Raji (cell line): ENCODE measurements around the gene ETDB.
"Not testable (repeated sequence)": the region's sequence is repeated elsewhere in the genome, so short reads cannot be mapped to it uniquely, and the experiment has no call there.

ENCODE experiments used
- POLR2A ChIP-seq: IDR thresholded peaks from 2 replicates; pipeline ENCODE4 v1.6.1; 2011; ENCODE audit warnings: low read depth, low read length, control low read depth; ENCODE audit not compliant: insufficient read depth

The ETDB gene

DNA sequence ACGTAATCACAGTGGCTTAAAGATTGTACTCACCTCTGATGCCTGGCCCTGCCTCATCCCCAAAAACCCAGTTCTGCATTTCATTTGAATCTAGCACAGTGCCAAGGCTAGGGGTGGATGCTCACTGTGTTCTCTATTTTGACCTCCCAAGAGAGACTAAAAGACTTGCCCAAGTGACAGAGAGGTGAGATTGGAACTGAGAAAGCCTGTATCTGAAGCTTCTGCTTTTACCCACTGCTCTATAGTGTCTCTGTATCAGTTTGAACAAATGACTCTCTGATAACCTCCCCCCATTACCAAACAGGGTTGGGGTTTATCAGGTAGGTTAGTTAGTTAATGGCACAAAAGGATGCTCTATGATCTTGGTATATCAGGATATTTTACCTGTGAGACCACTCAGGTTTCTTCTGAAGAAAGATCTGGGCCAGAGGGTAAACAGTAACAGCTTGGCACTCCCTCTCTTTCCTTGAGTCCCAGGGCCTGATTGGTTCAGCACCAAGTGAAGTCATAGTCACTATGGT lies at the start of gene ETDB:
Gene ETDB (minus strand): TSS at position 471 of the 521 bp plus-strand sequence. CDS start 1,265 bp downstream, outside the sequence.
- not testable (repeated sequence) for TF ChIP-seq POLR2A

GRCh38 chrX:135168486-135168885 lies 48.2 kb upstream of the ETDB start:
- TF ChIP-seq POLR2A: no peak

DNA sequence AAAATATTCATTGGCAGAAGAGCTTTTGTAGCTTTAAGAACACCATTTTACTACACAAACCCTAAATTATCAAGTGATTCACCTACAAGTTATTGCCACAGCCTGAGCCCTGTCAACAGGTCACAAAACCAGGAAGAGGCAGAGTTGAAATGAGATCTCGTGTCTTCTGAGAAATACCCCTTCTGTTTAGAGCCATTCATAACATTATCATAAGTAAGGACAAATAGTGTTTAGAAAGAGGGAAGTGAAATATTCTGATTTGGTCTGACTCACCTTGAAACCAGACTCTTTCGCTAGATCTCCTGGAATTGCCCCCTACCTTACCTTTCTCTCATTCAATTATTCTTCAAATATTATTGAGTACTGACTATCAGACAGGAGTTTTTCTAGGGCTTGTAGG lies 5.9 kb downstream of the ETDB start:
- no peak for TF ChIP-seq POLR2A

GRCh38 chrX:135112743-135113142 lies 7.6 kb downstream of the ETDB start:
- TF ChIP-seq POLR2A: no peak

DNA sequence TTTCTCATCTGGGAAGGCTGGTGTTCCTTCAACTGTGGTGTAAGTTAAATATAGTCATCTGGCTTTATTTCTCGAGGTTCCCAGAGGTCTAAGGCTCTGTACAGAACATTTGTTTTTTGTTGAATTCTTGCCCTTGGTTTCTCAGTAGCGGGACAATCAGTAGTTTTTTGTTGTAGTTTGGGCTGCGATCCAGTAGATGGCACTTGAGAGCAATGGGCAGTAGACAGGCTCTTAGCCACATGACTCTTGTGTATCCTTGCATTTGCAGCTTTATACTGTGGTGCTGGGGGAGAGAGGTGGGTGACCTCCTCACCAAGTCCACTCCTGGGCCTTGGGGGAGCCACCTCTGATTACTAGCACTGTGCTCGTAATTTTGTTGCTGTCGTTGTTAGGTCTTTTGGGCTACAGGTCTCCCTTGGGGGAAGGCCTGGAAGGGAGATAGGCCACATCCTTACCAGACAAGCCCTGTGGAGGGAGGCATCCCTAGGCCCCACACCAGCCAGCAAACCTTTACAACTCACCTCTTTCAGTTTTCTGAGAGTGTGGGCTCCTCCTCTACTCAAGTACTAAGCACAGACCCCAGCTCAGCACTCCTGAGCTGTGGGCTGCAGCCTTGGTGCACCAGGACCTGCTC lies 8.1 kb downstream of the ETDB start:
- TF ChIP-seq POLR2A: no peak

DNA sequence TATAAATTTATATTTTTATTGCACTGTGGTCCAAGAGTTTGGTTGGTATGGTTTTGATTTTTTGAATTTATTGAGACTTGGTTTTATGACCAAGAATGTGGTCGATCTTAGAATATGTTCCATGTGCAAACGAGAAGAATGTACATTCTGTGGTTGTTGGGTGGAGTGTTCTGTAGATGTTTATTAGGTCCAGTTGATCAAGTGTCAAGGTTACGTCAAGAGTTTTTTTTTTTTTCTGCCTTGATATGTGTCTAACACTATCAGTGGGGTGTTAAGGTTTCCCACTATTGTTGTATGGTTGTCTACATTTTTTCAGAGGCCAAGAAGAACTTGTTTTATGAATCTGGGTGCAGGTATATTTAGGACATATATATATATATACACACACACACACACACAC lies 10.8 kb downstream of the ETDB start:
- no peak for TF ChIP-seq POLR2A

DNA sequence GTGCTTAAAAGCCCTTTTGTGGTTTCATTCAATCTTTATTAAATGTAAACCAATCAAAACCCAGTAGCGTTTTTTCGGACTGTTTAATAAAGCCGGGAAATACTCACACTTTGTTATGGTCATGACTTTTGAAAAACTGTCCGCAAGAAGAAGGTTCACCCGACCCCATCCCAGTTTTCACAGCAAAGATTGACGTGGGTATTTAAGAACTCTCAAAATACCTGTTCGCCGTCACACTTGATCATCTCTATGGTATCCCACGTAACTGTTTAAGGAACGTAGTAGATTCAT lies 20.9 kb downstream of the ETDB start:
- no peak for TF ChIP-seq POLR2A

DNA sequence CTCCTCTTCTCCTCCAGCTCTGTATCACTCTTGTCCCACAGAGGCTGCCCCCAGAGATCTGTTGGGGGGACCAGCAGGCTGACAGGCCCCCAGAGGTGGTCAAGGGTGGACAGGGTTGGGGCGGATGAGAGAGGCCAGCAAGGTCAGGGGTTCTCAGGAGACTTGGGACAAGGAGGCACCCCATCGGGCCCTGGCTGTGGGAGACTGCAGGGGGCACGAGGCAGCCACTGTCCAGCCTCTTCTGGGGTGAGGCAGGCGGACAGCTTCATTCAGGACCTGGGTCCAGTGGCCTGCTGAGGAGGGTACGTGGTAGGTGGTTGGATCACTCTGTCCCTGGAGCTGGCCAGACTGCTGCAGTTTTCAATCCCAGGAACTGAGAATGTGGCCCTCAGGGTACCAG lies 24.6 kb downstream of the ETDB start:
- TF ChIP-seq POLR2A: no peak

GRCh38 chrX:135094726-135095125 lies 25.6 kb downstream of the ETDB start:
- TF ChIP-seq POLR2A: no peak

- no peak for TF ChIP-seq POLR2A
Measured at GRCh38 chrX:135089126-135089525, 31.2 kb downstream of the ETDB start.

- TF ChIP-seq POLR2A: no peak
Measured at GRCh38 chrX:135087867-135088266, 32.5 kb downstream of the ETDB start.

DNA sequence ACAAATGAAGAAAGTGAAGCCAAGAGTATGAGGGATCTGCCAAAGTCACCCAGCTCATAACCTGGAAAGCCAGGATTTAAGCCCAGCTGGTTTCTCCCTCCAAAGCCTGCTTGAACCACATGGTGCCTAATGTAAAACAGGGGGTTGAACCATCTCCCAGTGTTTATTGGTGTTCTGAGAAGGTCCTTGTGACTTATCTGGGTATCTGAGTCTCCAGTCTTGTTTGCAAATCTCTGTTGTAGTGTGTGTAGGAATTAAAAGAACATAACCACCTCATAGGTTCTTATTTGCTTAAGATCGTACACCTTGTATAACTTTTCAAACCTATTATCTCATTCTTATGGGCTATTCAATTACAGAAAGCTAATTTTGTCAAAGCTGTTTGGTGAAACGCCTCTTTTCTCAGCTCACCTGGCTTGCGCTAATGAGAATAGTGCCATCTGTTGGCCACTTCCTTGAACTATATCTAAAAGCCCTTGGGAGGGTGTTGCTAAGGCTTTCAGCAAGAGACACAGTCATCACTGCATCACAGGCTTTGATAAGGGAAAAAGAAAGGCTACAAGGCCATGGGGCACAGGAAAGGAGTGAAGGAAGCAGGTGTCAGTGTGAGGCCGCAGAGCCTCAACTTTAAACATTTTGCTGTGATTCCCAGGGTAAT lies 34.0 kb downstream of the ETDB start:
- TF ChIP-seq POLR2A: no peak

DNA sequence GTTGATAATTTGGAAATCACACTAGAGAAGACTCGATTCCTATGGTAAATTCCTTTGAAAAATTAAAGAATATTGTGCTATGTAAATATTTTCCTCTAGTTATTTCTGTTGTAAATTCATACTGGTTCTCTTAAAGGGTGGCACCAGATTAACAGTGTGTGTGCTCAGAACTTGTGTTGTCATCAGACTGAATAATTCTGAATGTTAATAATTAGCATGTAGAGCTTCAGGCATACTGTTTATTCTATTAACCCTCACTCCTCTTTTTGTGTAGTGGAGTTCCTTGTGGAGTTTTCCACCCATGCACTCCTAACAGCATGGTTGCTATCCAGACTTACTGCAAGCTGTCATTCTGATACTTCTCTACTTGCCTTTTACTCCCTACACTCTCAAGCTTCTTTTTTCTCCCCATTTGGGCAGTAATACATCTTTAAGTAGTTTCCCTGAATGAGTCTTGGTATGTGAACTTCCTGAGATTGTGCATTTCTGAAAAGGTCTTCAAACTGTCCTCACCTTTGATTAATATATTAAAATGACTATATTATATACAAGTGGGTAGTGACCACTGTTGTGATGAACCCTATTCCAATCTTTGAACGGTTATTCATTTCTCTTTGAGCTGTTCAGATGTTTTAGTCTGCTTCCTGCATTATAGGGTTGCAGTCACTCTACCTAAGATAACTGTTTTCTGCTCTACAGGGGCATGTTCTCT lies 38.5 kb downstream of the ETDB start:
- TF ChIP-seq POLR2A: no peak
